ENCODE results near the gene TNNI3. TPM values are rescaled to one million over a fixed set of nuclear protein-coding genes. Genes with fewer than 3 reads are reported as not detected.

Gene TNNI3
- total RNA-seq, 2 experiments from 2014 or later: 0.32 TPM; not detected in 1

- ATAC-seq (peak; percentile 96), DNase-seq (peak; percentile 99)
- intact Hi-C loops (cut with DNase I, micrococcal nuclease): loop anchor here in 1 of 2 experiments (1.0 to 10.0 kb wide), 21 partner anchors 37 to 1016 kb away; partner anchors contain the start of genes DNAAF3, EPN1, FIZ1 and HSPBP1
- ChIA-PET CTCF (interaction anchor here (0.7 to 2.8 kb wide), 5 partner anchors 30 to 393 kb away, joined by 3 to 7 read pairs (median 3); partner anchors contain the start of gene KMT5C), POLR2A (interaction anchor here (0.6 to 1.1 kb wide), 3 partner anchors 290 to 654 kb away, joined by 3 read pairs; partner anchors contain the start of genes LENG9 and UBE2S)
- H3K27ac Mint-ChIP-seq: peak overlapping the region; percentile 97
- peaks cover 2% of the 10 kb centered on the region for H3K27me3 Mint-ChIP-seq
- peaks cover 9% of the 10 kb centered on the region for H3K36me3 Mint-ChIP-seq (ENCODE audit: low read depth)
- no peaks in the 10 kb centered on the region for H3K9me3 Mint-ChIP-seq (ENCODE audit: low read depth)
- peak overlapping the region; percentile 92 for H3K4me3 Mint-ChIP-seq
- peaks cover 24% of the 10 kb centered on the region for H3K4me1 Mint-ChIP-seq
These were observed 39.7 kb downstream of the TNNI3 start for GRCh38 chr19:55117663-55118391.

GRCh38 chr19:55116859-55117662 is 40.5 kb downstream of the TNNI3 start, which contains the start of gene PPP1R12C:
PPP1R12C (minus strand) TSS chr19:55117637; CDS start chr19:55117543, 94 bp downstream.
- intact Hi-C loops (cut with DNase I, micrococcal nuclease): loop anchor here in 1 of 2 experiments (1.0 to 10.0 kb wide), 22 partner anchors 29 to 1015 kb away; partner anchors contain the start of genes DNAAF3, EPN1, FIZ1 and HSPBP1
- Mint-ChIP-seq H3K9me3 (ENCODE audit: low read depth) (no peaks in the 10 kb centered on the region), H3K36me3 (ENCODE audit: low read depth) (peaks cover 9% of the 10 kb centered on the region), H3K4me1 (peaks cover 24% of the 10 kb centered on the region), H3K27me3 (no peaks in the 10 kb centered on the region), H3K27ac (peak within 1 kb of the TSS; percentile 97), H3K4me3 (peak within 1 kb of the TSS; percentile 95)
- DNase-seq (peak; percentile 44), ATAC-seq (peak; percentile 13)
- ChIA-PET POLR2A (interaction anchor here (0.6 to 1.1 kb wide), 5 partner anchors 34 to 654 kb away, joined by 3 read pairs; partner anchors contain the start of genes LENG9 and UBE2S), CTCF (interaction anchor here (1.0 to 2.8 kb wide), 2 partner anchors 29 to 223 kb away, joined by 3 to 7 read pairs; partner anchors contain the start of gene KMT5C)

GRCh38 chr19:55116232-55116858 is 41.2 kb downstream of the TNNI3 start:
- Mint-ChIP-seq H3K36me3 (ENCODE audit: low read depth) (peaks cover 9% of the 10 kb centered on the region), H3K27ac (peak overlapping the region; percentile 84), H3K4me1 (peaks cover 24% of the 10 kb centered on the region), H3K9me3 (ENCODE audit: low read depth) (no peaks in the 10 kb centered on the region), H3K27me3 (no peaks in the 10 kb centered on the region), H3K4me3 (peak overlapping the region; percentile 95)
- DNase-seq: peak; percentile 77
- CTCF ChIA-PET: interaction anchor here (0.6 to 2.8 kb wide), 2 partner anchors 28 to 561 kb away, joined by 3 to 7 read pairs; no protein-coding TSS in a partner anchor
- intact Hi-C loops (cut with DNase I, micrococcal nuclease): loop anchor here in 1 of 2 experiments (1.0 to 10.0 kb wide), 4 partner anchors 28 to 1014 kb away; partner anchors contain the start of genes NDUFA3, OSCAR, ZNF580 and ZNF581
- POLR2A ChIA-PET: interaction anchor here (0.6 kb wide), 2 partner anchors 35 to 132 kb away, joined by 3 read pairs; no protein-coding TSS in a partner anchor
- peak; percentile 53 for ATAC-seq

GRCh38 chr19:55115446-55116065 is 42.0 kb downstream of the TNNI3 start:
- peak overlapping the region; percentile 84 for H3K27ac Mint-ChIP-seq
- ChIA-PET CTCF (interaction anchor here (2.8 kb wide), 1 partner anchor 28 kb away, joined by 7 read pairs; no protein-coding TSS in a partner anchor), POLR2A (no interaction called here)
- intact Hi-C loops (cut with DNase I, micrococcal nuclease): loop anchor here in 1 of 2 experiments (1.0 to 10.0 kb wide), 4 partner anchors 27 to 1013 kb away; partner anchors contain the start of genes NDUFA3, OSCAR, ZNF580 and ZNF581
- ATAC-seq (no peak), DNase-seq (no peak)
- H3K9me3 Mint-ChIP-seq (ENCODE audit: low read depth): no peaks in the 10 kb centered on the region
- peaks cover 11% of the 10 kb centered on the region for H3K36me3 Mint-ChIP-seq (ENCODE audit: low read depth)
- H3K4me1 Mint-ChIP-seq: peaks cover 24% of the 10 kb centered on the region
- peak overlapping the region; percentile 95 for H3K4me3 Mint-ChIP-seq
- H3K27me3 Mint-ChIP-seq: no peaks in the 10 kb centered on the region

- intact Hi-C loops (cut with DNase I, micrococcal nuclease): loop anchor here in 1 of 2 experiments (5.0 to 10.0 kb wide), 3 partner anchors 528 to 1012 kb away; partner anchors contain the start of genes NDUFA3, OSCAR, ZNF580 and ZNF581
- DNase-seq (no peak), ATAC-seq (no peak)
- Mint-ChIP-seq H3K36me3 (ENCODE audit: low read depth) (peaks cover 14% of the 10 kb centered on the region), H3K27me3 (no peaks in the 10 kb centered on the region), H3K9me3 (ENCODE audit: low read depth) (no peaks in the 10 kb centered on the region), H3K4me1 (peaks cover 24% of the 10 kb centered on the region), H3K4me3 (peak overlapping the region; percentile 95), H3K27ac (no peak overlapping the region)
- POLR2A ChIA-PET: interaction anchor here (0.7 kb wide), 1 partner anchor 54 kb away, joined by 4 read pairs; no protein-coding TSS in a partner anchor
- CTCF ChIA-PET: no interaction called here
These were observed 42.9 kb downstream of the TNNI3 start for GRCh38 chr19:55114566-55115145.

- DNase-seq (no peak), ATAC-seq (no peak)
- POLR2A ChIA-PET: no interaction called here
- Mint-ChIP-seq H3K4me3 (no peak overlapping the region), H3K4me1 (peaks cover 18% of the 10 kb centered on the region), H3K9me3 (ENCODE audit: low read depth) (no peaks in the 10 kb centered on the region), H3K27ac (no peak overlapping the region), H3K36me3 (ENCODE audit: low read depth) (peaks cover 21% of the 10 kb centered on the region), H3K27me3 (no peaks in the 10 kb centered on the region)
- CTCF ChIA-PET: no interaction called here
- intact Hi-C loops (cut with DNase I, micrococcal nuclease): loop anchor here in 1 of 2 experiments (10.0 kb wide), 1 partner anchor 1011 kb away; the partner anchor contains the start of gene ZNF787
These were observed 43.9 kb downstream of the TNNI3 start for GRCh38 chr19:55113570-55114039.

GRCh38 chr19:55112777-55113569 is 44.6 kb downstream of the TNNI3 start:
- no peaks in the 10 kb centered on the region for H3K27me3 Mint-ChIP-seq
- DNase-seq: no peak
- peaks cover 24% of the 10 kb centered on the region for H3K36me3 Mint-ChIP-seq (ENCODE audit: low read depth)
- intact Hi-C loops (cut with DNase I, micrococcal nuclease): loop anchor here in 1 of 2 experiments (10.0 kb wide), 1 partner anchor 1012 kb away; the partner anchor contains the start of gene ZNF787
- H3K27ac Mint-ChIP-seq: no peak overlapping the region
- POLR2A ChIA-PET: no interaction called here
- CTCF ChIA-PET: no interaction called here
- no peaks in the 10 kb centered on the region for H3K9me3 Mint-ChIP-seq (ENCODE audit: low read depth)
- H3K4me1 Mint-ChIP-seq: peaks cover 18% of the 10 kb centered on the region
- ATAC-seq: no peak
- H3K4me3 Mint-ChIP-seq: no peak overlapping the region

GRCh38 chr19:55112246-55112776 is 45.2 kb downstream of the TNNI3 start:
- ChIA-PET CTCF (no interaction called here), POLR2A (no interaction called here)
- intact Hi-C loops (cut with DNase I, micrococcal nuclease): loop anchor here in 1 of 2 experiments (10.0 kb wide), 1 partner anchor 1012 kb away; the partner anchor contains the start of gene ZNF787
- H3K27ac Mint-ChIP-seq: no peak overlapping the region
- H3K4me1 Mint-ChIP-seq: peaks cover 16% of the 10 kb centered on the region
- no peaks in the 10 kb centered on the region for H3K27me3 Mint-ChIP-seq
- H3K36me3 Mint-ChIP-seq (ENCODE audit: low read depth): peaks cover 27% of the 10 kb centered on the region
- H3K9me3 Mint-ChIP-seq (ENCODE audit: low read depth): no peaks in the 10 kb centered on the region
- no peak for ATAC-seq
- DNase-seq: no peak
- no peak overlapping the region for H3K4me3 Mint-ChIP-seq

- ATAC-seq (no peak), DNase-seq (no peak)
- POLR2A ChIA-PET: no interaction called here
- peaks cover 16% of the 10 kb centered on the region for H3K4me1 Mint-ChIP-seq
- CTCF ChIA-PET: interaction anchor here (0.8 kb wide), 1 partner anchor 77 kb away, joined by 3 read pairs; no protein-coding TSS in a partner anchor
- intact Hi-C loops (cut with DNase I, micrococcal nuclease): loop anchor here in 1 of 2 experiments (10.0 kb wide), 1 partner anchor 1013 kb away; the partner anchor contains the start of gene ZNF787
- no peak overlapping the region for H3K27ac Mint-ChIP-seq
- peaks cover 29% of the 10 kb centered on the region for H3K36me3 Mint-ChIP-seq (ENCODE audit: low read depth)
- H3K9me3 Mint-ChIP-seq (ENCODE audit: low read depth): no peaks in the 10 kb centered on the region
- H3K27me3 Mint-ChIP-seq: no peaks in the 10 kb centered on the region
- no peak overlapping the region for H3K4me3 Mint-ChIP-seq
These were observed 46.2 kb downstream of the TNNI3 start for GRCh38 chr19:55111238-55111831.

Data from activated CD4-positive, alpha-beta T cell treated with anti-CD3 and anti-CD28 coated beads for 36 hours (primary cell).